HL-60 (cell line): ENCODE data around the gene DAPK1.

Experiments
- DNase-seq, 2 experiments: peaks; one replicate each; pipeline ENCODE4 v3.0.0-alpha.2; 2010 to 2020; ENCODE audit warnings: low read depth in 1 of 2, low spot score in 1 of 2
- H3K27ac ChIP-seq: fragments of 250-450 bp; sonication (Bioruptor Pico); replicated peaks from 2 replicates; pipeline ENCODE4 v1.5.1; 2020; ENCODE audit warnings: mild to moderate bottlenecking, moderate library complexity
- H3K27me3 ChIP-seq: fragments of 250-450 bp; sonication (Bioruptor Pico); 2 replicates; pipeline ENCODE4 v1.5.1; 2021; ENCODE audit warnings: mild to moderate bottlenecking, moderate library complexity; ENCODE audit not compliant: insufficient read depth, poor library complexity, severe bottlenecking
- H3K4me3 ChIP-seq: replicated peaks from 2 replicates; pipeline ENCODE4 v1.5.1; 2011; ENCODE audit warnings: mild to moderate bottlenecking, control low read depth, low read length; ENCODE audit not compliant: insufficient read depth
- GABPA ChIP-seq: IDR thresholded peaks from 2 replicates; pipeline ENCODE4 v1.6.1; 2012; ENCODE audit warnings: low read depth
- POLR2AphosphoS5 ChIP-seq: IDR thresholded peaks from 2 replicates; pipeline ENCODE4 v1.6.1; 2012; ENCODE audit warnings: low read depth
- SPI1 ChIP-seq: IDR thresholded peaks from 2 replicates; pipeline ENCODE4 v1.6.1; 2012; ENCODE audit warnings: low read depth, mild to moderate bottlenecking, borderline replicate concordance
- TF ChIP-seq, protein P1 (sequence below): IDR thresholded peaks from one replicate; pipeline ENCODE4 v1.5.1; 2011; ENCODE audit warnings: low read length, control low read depth, inconsistent platforms; ENCODE audit not compliant: insufficient read depth
- TF ChIP-seq, protein P2 (sequence below): IDR thresholded peaks from 2 replicates; pipeline ENCODE4 v1.6.1; 2012; ENCODE audit warnings: low read depth; ENCODE audit not compliant: insufficient replicate concordance

Gene DAPK1

DNA sequence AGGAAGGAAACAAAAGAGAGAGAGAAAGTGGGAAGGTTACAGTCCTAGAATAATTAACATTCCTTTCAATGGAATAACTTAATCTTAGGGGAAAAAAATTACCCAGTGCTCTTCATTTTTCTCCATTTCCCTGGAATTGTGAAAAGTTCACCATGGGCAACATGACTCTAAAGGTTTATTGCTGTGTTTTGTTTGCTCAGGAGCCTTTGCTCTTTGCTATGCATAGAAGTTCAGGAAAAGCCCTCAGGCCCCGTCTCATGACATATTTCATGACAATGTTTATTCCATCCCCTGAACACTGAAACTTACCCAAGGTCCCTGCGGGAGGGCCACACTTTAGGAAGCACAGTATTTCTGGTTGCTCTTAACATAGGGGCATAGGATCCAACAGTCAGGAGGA, 218.5 kb downstream of the DAPK1 start:
- TF ChIP-seq SPI1: no peak
- H3K27ac ChIP-seq: no peak overlapping the region
- DNase-seq: no peak
- no peak overlapping the region for H3K4me3 ChIP-seq
- no peaks in the 10 kb centered on the region for H3K27me3 ChIP-seq

DNA sequence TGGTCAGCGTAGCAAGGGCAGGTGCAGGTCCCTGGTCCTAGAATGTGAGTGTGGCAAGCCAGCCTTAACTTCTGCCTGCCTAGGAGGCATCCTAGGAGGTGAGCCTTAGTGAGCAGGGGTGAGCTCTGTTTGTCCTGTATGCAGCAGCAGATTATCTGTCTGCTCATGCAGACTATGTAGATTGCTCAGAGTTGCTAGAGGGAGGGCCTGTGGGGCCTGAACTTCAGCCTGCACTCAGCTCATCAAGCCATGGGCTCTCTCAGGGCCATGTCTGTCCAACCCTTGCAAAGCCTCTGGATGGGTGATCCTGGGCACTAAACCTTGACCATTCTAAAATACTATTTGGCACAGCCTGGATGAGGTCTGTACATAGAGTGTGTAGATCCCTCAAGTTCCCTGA, 219.8 kb downstream of the DAPK1 start:
- Histone ChIP-seq H3K4me3 (no peak overlapping the region), H3K27ac (no peak overlapping the region), H3K27me3 (no peaks in the 10 kb centered on the region)
- no peak for DNase-seq
- TF ChIP-seq, protein P1, sequence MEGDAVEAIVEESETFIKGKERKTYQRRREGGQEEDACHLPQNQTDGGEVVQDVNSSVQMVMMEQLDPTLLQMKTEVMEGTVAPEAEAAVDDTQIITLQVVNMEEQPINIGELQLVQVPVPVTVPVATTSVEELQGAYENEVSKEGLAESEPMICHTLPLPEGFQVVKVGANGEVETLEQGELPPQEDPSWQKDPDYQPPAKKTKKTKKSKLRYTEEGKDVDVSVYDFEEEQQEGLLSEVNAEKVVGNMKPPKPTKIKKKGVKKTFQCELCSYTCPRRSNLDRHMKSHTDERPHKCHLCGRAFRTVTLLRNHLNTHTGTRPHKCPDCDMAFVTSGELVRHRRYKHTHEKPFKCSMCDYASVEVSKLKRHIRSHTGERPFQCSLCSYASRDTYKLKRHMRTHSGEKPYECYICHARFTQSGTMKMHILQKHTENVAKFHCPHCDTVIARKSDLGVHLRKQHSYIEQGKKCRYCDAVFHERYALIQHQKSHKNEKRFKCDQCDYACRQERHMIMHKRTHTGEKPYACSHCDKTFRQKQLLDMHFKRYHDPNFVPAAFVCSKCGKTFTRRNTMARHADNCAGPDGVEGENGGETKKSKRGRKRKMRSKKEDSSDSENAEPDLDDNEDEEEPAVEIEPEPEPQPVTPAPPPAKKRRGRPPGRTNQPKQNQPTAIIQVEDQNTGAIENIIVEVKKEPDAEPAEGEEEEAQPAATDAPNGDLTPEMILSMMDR: no peak
- TF ChIP-seq GABPA (no peak), POLR2AphosphoS5 (no peak), SPI1 (no peak)
- TF ChIP-seq, protein P2, sequence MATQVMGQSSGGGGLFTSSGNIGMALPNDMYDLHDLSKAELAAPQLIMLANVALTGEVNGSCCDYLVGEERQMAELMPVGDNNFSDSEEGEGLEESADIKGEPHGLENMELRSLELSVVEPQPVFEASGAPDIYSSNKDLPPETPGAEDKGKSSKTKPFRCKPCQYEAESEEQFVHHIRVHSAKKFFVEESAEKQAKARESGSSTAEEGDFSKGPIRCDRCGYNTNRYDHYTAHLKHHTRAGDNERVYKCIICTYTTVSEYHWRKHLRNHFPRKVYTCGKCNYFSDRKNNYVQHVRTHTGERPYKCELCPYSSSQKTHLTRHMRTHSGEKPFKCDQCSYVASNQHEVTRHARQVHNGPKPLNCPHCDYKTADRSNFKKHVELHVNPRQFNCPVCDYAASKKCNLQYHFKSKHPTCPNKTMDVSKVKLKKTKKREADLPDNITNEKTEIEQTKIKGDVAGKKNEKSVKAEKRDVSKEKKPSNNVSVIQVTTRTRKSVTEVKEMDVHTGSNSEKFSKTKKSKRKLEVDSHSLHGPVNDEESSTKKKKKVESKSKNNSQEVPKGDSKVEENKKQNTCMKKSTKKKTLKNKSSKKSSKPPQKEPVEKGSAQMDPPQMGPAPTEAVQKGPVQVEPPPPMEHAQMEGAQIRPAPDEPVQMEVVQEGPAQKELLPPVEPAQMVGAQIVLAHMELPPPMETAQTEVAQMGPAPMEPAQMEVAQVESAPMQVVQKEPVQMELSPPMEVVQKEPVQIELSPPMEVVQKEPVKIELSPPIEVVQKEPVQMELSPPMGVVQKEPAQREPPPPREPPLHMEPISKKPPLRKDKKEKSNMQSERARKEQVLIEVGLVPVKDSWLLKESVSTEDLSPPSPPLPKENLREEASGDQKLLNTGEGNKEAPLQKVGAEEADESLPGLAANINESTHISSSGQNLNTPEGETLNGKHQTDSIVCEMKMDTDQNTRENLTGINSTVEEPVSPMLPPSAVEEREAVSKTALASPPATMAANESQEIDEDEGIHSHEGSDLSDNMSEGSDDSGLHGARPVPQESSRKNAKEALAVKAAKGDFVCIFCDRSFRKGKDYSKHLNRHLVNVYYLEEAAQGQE: no peak

DNA sequence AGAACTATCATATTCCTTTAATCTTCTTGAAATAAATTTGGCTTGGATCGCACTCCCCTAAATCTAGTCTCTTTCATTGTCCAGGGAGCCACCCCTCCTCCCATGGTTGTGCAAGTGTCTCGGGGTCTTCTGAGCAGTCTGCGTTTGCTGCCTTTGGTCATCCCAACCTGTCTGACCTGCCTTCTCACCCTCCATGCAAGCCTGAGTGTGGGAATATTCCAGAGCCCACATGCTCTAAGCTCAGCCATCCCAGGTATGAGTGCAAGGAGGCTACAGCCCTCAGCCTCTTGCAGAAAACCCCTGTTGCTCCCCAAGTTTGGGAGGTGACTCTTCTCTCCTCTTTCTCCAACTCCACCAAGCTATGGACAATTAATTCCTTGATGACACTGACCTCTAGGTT, 220.6 kb downstream of the DAPK1 start:
- no peaks in the 10 kb centered on the region for H3K27me3 ChIP-seq
- H3K27ac ChIP-seq: no peak overlapping the region
- TF ChIP-seq GABPA (no peak), POLR2AphosphoS5 (no peak), SPI1 (no peak)
- TF ChIP-seq, protein P2: no peak
- TF ChIP-seq, protein P1: no peak
- H3K4me3 ChIP-seq: no peak overlapping the region
- no peak for DNase-seq

DNA sequence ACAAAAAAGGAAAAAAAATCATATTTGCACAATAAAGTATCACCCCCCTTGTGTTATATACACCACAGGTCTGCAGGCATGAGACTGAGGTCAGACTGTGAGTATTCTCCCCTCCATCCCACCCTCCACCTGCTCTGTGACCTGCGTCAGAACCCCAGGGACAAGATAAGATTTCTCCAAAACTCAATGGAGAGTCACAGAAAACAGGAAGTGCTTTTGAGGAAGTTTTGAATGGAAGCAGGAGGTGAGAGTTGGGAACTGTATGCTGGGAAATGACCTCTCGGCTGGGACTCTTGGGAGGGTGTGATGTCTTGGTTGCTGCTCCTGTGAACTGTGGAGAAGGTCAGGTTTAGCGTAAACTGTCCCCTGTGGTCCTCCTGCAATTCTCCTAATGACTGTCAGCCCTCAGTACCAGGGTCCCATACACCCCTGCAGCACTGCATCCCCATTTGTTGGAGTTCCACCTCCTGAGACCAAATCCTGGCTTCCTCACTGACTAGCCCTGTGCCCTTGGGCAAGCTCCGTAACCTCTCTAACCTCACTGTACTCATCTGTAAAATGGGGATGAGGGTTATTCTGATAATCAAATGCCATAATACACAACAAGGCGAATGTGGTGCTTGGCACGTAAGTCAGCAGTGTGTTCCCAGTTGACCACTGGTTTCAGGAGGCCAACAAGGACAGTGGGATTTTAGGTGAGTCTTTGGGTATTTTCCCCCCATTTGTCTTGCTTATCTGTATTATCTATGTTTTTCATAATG, 221.4 kb downstream of the DAPK1 start:
- no peak for DNase-seq
- Histone ChIP-seq H3K27ac (no peak overlapping the region), H3K27me3 (no peaks in the 10 kb centered on the region), H3K4me3 (no peak overlapping the region)
- TF ChIP-seq POLR2AphosphoS5: no peak
- peak; percentile 71 for TF ChIP-seq SPI1

DNA sequence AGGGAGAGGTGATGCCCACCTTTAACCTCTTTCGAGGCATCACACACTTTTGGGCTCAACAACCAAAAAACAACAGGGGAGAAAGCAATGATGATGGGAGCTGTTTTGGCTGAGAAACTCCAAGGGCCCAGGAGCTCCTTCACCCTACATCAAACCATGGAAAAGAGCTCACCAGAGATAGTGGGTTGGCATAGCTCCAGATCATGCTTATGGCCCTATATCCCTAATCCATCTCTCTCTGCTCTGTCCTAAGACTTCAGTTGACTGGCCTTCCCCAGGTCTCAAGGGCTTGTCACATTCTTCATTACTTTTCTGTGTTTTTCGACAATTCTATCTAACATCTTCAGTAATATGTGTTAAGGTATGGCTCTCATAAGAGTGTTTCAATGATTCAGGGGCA, 222.5 kb downstream of the DAPK1 start:
- Histone ChIP-seq H3K27ac (no peak overlapping the region), H3K4me3 (no peak overlapping the region), H3K27me3 (no peaks in the 10 kb centered on the region)
- TF ChIP-seq, protein P1: no peak
- no peak for DNase-seq
